HG02623 (cell line): Measurements from ENCODE around the gene AIF1L.

Experiments used
- ATAC-seq: cut with Tn5 transposase; IDR thresholded peaks from one replicate; pipeline ENCODE4 v1.9.1; 2021; ENCODE audit warnings: moderate library complexity; ENCODE audit not compliant: unreplicated experiment

The AIF1L gene

DNA sequence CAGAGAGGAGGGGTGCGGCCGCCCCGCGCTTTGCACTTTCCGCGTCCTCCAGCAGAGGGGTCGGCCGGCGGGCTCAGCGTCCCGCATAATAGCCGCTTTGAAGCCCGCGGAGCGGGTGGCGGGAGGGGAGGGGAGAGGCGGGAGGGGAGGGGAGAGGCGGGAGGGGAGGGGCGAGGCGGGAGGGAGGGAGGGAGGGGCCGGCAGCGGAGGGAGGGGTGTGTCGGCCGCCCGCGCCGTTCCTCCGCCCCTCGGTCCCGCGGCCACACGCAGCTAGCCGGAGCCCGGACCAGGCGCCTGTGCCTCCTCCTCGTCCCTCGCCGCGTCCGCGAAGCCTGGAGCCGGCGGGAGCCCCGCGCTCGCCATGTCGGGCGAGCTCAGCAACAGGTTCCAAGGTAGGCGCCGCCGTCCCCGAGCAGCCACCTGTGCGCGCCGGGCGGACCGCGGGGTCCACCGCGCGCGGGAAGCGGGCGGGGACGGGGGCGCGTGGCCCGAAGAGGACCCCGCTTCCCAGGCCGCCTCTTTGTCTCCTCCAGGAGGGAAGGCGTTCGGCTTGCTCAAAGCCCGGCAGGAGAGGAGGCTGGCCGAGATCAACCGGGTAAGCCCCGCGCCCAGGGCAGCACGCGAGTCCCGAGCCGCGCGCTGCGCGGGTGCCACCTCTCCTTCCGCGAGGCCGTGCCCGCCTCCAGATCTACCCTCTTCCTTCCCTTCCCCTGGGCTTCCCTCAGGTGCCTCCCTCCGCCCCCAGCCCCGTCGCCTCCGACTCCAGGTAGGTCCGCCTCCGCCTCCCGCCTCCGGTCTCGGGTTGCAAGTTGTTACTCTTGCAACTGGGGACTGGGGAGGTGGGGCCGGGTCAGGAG, at the start of gene AIF1L:
Gene AIF1L, plus strand, starts transcription at position 263 of the 857 bp plus-strand sequence. Its CDS starts 99 bp downstream, at position 362.
- no peak for ATAC-seq

DNA sequence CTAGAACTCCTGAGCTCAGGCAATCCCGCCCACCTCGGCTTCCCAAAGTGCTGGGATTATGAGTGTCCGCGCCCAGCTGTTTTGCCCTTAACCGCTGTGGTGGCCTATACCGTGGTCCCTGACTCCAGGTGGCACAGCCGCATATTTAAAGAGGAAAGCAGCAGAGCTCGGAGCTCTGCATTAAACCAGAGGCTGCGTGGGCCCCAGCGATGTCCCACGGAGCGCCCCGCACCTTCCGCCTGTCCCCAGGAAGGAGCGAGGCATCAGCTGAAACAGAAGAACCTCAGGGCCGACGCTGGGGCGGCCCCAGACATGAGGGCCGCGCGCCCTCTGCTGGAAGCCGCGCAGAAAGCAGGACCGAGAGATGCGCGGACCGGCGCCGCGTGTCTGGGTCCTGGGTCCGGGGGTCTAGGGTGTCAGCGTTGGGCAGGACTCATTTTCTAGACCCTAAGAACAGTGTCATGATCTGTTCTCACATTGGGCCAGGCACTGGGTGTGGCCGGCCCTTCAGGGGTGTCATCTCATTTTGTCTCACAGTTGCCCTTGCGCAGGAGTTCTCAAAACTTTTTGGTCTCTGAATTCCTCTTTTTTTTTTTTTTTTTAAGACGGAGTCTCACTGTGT, 49.6 kb upstream of the AIF1L start:
- no peak for ATAC-seq

DNA sequence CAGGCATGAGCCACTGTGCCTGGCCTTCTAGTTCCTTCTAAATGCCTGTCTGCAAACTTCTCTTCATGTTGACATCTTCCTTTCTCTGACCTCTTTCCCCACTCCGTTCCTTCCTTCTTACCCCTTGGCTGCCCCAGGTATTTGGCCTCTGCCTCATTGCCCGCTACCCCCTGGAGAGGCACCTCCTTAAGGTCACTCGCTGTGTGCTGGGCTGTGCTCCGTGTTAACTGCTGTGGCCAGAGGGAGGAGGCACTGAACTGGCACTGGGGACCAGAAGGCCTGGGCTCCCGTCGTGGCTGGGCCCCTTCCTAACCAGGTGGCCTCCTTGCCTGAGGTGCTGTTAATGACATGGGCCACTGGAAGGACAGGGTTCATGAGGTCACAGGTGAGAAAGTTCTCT, 48.0 kb upstream of the AIF1L start:
- no peak for ATAC-seq

DNA sequence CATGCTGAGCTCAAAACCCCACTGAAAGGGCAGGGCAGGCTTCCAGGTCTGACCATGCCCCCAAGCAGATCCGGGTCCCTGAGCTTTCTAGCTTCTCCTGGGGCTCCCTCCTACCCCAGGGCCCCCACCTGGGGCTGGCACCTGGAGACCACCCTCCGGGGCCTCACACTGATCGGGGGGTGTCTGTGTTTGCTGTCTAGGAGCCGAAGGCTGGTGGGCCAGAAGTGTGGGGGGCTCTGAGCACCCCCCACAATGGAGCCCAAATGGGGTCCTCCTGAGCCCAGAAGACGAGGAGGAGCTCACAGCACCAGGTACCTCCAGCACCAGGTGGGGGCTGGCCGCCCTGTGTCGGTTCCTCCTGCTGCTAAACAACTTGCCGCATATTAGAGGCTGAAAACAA, 47.5 kb upstream of the AIF1L start:
- ATAC-seq, result no peak

DNA sequence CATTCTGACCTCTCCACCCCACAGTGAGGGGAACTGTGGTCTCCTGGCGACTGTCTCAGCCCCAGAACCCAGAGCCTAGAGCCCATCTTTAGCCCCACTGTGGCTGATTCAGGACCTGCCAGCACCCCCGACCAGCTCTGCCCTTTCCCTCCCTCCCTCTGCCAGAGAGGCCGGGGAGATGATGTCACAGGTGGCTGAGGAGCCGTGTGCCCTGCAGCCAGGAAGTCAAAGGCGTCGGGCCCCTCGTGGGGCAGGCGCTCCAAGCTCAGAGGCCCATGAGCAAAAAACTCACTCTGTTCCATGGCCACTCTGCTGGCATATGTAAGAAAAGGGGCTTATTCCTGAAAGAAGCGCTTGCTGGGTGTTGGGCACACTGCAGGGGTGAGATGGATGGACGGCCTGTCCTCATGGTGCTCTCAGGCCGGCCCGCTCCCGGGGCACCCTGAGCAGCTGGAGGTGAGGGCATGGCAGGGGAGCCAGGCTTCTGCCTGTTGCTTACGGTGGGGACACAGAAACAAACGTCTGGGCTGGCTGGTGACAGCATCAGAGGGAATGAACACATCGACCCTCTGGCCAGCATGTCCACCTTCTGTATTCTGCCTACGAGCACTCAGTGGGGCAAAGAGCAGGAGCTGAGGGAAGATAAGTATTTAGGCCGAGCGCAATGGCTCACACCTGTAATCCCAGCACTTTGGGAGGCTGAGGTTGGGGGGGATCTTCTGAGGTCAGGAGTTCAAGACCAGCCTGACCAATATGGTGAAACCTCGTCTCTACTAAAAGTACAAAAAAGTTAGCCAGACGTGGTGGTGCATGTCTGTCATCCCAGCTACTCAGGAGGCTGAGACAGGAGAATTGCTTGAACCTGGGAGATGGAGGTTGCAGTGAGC, 46.3 kb upstream of the AIF1L start:
- no peak for ATAC-seq

DNA sequence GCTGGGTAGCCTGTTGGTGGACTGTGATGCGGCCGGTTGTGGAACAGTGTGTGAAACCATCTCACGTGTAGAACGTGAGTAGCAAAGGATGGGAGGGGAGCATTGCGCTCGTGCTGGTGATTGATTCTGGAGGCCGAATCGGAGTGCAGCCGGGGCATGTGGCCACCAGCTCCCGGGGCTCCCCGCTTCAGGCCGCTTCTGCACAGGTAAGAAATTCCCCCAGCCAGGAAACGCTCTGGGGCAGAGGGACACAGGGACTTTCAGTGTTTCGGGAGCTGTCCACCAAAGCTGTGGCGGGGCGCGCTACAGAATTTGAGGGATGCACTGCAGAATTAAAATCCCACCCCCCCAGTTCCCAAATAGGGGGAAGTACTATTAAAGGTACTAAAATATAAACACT, 45.5 kb upstream of the AIF1L start:
- ATAC-seq, result no peak

DNA sequence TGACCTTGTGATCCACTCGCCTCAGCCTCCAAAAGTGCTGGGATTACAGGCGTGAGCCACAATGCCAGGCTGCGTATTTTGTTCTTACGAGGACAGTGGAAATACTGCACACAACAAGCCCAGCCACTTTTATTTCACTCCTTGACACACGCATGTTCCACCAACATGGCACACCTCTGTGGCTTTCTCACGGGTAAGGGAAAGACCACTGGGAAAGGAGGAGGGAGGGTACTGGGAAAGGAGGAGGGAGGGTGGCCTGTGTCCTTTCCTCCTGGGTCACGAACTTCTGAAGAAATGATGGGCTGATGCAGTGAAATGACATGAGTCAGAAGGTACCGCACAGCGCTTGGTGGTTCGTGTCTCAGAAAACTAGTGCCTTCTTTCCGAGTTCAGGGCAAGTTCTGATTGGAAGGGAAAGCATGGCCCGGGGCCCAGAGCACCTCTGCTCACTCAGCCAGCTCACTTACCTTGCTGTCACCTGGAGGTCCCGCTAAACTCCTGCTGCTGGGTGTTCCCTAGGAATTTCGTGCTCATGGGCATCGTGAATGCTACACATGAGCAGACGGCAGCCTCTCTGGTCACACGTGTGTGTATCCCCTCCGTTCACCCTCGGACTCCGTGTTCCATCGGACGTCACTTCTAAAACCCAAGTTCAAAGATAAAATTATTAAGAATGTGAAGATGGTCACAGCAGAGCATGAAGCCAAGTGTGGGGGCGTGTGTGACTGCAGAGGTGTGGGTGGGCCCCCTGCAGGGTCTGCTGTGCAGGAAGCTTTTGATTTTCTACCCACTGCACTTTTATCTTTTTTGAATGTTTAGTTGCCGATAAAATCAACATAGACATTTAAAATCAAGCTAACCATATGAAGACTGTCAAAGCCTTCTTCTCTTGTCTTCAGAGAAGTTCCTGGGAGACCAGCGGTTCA, 44.5 kb upstream of the AIF1L start:
- ATAC-seq, result no peak

DNA sequence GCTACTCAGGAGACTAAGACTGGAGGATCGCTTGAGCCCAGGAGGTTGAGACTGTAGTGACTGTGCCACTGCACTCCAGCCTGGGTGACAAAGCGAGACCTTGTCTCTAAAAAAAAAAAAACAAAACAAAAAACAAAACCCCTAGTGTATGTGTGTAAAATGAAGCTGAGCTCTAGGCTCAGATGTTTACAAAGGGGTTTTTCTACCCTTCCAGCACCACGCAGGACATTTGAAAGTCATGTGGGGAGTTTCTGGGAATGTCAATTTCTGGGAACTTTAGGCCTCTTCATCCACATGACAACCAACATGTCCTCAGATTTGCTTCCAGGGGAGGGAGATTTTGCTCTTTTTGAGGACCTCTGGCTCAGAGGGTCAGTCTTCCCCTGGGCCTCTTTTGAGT, 42.4 kb upstream of the AIF1L start:
- no peak for ATAC-seq

DNA sequence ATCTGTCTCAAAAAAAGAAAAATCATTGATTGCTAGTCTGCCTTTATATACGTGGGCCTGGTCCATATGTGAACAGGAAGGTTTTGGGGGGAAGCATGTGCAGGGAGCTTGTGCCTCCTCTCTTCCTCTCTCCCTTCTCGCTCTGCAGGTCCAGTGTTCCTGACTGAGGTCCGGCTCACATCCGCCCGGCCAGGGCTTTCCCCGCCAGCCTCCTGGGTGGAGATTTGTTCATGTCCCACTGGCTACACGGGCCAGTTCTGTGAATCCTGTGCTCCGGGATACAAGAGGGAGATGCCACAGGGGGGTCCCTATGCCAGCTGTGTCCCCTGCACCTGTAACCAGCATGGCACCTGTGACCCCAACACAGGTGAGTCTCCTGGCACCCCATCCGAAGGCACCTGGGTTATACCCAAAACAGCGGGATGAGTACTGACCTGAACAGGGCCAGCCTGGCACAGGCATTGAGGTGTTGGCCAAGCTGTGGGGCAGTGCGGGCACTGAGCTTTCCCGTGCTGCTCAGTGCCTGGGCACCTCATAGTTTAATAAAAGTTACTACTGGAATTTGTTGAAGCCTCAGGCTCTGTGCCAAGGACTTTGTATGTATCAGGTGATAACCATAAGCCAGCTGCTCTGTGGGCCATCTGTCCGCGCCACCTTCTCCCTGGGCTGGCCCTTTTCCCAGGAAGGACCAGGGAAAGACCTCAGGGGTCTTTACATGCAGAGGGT, 39.4 kb upstream of the AIF1L start:
- no peak for ATAC-seq

DNA sequence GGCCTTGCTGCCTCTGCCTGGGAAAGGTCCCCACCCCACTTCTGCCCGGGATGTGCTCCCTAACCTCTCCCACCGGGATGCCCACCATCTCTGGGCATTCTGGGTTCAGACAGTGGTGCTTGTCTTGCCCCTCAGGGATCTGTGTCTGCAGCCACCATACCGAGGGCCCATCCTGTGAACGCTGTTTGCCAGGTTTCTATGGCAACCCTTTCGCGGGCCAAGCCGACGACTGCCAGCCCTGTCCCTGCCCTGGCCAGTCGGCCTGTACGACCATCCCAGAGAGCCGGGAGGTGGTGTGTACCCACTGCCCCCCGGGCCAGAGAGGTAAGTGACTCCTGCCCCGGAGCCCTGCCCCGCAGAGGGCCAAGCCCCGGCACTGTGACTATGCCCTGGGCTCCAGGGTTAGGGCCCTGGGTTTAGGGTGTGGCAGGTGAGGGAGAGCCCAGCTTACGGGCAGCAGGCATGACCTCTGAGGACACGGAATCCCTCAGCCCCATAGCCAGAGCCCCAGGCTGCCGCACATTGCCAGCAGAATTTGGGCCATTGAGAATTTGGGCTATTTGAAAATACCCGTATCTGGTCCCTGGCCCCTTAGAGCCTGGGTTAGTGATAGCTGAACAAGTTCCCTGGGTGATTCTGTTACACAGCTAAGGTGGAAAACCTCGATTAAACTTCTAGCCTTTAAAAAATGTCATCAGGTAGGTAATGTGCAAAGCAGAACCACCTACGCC, 35.3 kb upstream of the AIF1L start:
- no peak for ATAC-seq

DNA sequence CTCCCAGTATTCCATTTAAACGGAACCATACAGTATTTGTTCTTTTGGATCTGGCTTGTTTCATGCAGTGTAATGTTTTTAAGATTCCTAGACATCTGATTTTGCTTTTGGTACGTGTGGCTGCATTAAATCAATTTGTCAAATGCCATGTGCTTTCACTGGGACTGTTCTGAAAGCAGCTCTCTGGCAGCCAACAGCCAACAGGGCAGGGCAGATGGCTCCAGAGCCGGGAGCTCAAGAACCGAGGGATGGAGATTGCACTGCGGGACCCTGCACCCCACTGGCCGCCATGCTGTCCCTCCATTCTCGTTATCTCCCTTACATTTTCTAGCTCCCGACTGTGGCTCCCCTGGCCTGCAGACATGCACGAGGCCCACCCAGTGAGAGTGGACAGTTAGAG, 33.4 kb upstream of the AIF1L start:
- no peak for ATAC-seq

DNA sequence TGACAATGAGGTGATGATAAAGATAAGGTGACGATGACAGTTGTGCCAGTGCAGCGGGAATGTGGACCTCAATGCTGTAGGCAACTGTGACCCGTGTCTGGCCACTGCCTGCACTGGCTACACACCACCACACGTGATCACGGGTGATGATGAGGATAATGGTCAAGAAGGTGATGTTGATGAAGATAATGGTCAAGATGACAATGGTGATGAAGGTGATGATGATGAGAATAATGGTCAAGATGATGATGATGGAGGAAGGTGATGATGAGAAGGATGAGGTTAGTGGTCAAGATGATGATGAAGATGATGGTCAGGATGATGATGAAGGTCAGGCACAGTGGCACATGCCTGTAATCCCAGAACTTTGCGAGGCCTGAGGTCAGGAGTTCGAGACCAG, 30.7 kb upstream of the AIF1L start:
- no peak for ATAC-seq

DNA sequence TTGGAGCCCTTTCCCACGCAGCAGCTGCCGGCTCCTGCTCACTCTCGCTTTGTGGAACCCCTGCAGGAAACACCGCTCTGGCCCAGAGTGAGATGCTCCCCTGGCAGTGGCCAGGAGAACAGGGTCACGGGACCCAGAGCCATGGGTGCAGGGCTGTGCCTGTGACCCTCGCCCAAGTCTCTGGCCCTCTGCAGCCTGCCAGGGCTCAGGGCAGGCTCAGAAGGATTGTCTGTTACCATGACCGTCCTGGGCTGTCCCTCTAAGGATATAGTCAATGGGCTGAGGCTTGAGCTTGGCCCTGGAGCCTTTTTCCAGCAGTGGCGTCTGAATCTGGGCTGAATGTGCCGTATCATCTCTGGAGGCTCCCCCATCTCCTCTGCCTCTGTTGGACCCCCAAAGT, 28.7 kb upstream of the AIF1L start:
- ATAC-seq, result no peak

DNA sequence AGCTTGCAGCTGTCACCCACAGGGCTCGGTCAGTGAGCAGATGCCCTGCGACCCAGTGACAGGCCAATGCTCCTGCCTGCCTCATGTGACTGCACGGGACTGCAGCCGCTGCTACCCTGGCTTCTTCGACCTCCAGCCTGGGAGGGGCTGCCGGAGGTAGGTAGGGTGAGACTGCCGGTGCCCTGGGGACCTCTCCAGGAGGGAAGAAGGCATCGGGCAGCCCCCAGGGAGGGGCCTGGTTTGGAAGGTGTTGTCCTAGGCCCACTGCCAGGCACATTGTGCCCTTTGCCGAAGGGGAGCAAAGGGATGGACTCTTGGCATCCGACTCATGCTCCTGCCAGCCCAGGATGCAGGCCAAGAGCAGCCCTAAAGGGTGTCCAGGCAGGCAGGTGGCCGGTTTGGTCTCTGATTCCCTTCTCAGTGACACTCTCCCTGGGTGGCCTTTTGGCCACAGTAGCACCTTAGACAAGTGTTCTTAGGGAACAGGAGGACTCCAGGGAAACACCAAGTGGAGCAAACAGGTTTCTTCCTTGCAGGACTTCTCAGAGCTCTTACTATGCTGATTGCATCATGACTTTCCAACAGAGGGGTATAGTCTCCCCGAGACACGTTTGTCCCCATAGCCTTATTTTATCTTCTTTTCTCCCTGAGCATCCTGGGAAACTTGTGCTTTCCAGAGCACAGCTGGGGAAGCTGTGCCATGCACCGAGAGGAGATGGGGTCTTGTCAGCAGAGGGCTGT, 28.1 kb upstream of the AIF1L start:
- no peak for ATAC-seq

DNA sequence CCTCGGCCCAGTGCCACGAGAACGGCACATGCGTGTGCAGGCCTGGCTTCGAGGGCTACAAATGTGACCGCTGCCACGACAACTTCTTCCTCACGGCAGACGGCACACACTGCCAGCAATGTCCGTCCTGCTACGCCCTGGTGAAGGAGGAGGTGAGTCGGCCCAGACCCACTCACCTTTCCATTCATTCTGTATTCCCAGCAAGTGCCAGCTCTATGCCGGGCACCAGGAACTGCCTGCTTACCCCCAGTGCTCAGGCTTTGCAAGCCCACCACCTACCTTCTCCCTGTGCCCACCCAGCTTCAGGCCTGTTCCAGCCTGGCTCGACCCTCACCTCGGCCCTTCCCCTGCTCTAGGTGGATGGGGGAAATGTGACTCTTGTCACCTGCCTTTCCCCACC, 26.6 kb upstream of the AIF1L start:
- ATAC-seq, result no peak

DNA sequence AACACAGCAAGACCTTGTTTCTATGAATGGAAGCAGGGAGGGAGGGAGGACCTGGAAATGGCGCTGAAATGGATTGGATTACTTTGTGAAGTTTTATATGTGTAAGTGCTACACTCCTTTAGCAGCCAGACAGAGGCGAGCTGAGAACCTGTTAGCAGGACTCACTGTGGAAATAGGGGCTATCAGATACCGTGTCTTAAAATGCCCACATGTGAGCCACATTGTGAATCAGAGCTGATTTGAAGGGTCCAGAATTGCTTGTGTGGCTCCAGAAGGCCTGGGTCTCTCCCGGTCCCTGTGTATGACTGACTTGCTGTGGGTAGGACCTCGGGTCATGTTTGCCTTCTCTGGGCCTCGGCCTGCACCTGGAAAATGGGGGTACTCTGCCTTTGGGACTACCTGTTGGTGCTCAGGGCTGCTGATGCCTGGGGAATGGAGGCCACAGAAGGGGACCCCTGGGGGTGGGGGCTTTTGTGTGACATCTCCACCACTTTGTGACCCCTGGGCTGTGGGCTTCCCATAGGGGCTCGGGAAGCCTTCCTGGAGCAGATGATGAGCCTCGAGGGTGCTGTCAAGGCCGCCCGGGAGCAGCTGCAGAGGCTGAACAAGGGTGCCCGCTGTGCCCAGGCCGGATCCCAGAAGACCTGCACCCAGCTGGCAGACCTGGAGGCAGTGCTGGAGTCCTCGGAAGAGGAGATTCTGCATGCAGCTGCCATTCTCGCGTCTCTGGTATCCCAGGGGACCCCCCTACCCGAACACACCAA, 24.0 kb upstream of the AIF1L start:
- no peak for ATAC-seq

DNA sequence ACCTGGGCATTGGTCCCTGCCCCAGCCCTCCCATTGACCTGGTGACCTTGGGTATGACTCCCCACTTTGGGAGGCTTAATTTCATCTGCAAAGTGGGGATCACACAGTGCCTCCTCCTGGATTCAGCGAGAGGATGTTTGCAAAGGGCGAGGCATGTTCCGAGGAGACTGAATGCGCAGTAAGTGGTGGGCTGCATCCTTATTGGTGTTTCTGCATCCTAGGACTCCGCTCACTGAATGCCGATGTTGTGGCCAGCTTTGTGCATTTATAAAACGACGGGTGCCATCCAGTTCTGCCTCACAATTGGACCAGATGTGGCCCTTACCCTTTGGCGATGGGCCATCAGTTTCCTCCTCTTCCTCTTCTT, 23.5 kb upstream of the AIF1L start:
- no peak for ATAC-seq
